Subcutaneous preadipocyte (primary cell): ENCODE measurements around the gene HMGN2. TPM values are rescaled to one million over a fixed set of nuclear protein-coding genes. Genes with fewer than 3 reads are reported as not detected.

Source experiments
- total RNA-seq: library from RNA; depleted of rRNA; stranded (reverse); fragments of >200 nt; gene quantifications from 2 replicates; pipeline ENCODE4 v1.2.3, GENCODE V29; 2012

HMGN2 gene
- 273 and 293 TPM in 2 replicates for total RNA-seq

DNA sequence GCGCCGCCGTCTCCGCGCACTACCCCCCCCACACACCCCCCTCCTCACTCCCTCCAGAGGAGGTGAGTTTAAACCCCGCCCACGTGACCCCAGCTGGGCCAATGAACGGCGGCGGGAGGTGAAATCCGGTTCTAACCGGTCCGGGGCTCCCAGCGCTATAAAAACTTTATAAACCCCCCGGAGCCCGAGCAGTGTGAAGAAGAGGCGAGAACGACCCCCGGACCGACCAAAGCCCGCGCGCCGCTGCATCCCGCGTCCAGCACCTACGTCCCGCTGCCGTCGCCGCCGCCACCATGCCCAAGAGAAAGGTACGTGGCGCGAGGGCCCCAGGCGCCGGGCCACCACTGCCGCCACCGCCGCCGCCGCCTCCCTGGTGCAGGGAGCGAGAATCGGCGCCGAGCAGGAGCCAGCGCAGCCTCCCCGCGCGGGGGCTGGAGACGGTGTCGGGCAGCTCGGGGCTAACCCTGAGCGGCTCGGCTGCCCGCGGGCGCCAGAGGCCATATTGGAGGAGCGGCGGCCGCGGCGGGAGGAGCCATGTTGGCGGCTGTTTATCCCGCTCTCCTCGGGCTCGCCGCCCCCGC is at the start of gene HMGN2:
Gene HMGN2 (plus strand): TSS at position 121 of the 581 bp plus-strand sequence. CDS start 173 bp downstream, at position 294.

GRCh38 chr1:26431979-26432695 is 40.1 kb upstream of the HMGN2 start, which contains the start of gene DHDDS:
DHDDS (plus strand) TSS chr1:26432321; CDS start chr1:26432946, 625 bp downstream.

Other genes starting within 250 kb of the HMGN2 start
- 6.6 and 15.6 TPM in 2 replicates for gene CEP85, start 238.2 kb upstream of the HMGN2 start, total RNA-seq
- 66.3 and 69.1 TPM in 2 replicates for gene SH3BGRL3, start 192.4 kb upstream of the HMGN2 start, total RNA-seq
- gene UBXN11, start 165.8 kb upstream of the HMGN2 start, total RNA-seq, result 6.5 and 8.8 TPM in 2 replicates
- 0.98 TPM in 1 of 2 replicates, not detected in the other for gene CD52, start 154.5 kb upstream of the HMGN2 start, total RNA-seq
- gene CRYBG2, start 118.3 kb upstream of the HMGN2 start, total RNA-seq, result not detected in 2 replicates
- gene ZNF683, start 99.7 kb upstream of the HMGN2 start, total RNA-seq, result not detected in 2 replicates
- not detected in 2 replicates for gene LIN28A, start 61.6 kb upstream of the HMGN2 start, total RNA-seq
- gene DHDDS, start 40.1 kb upstream of the HMGN2 start, total RNA-seq, result 49.6 and 49.9 TPM in 2 replicates
- 3.7 and 7.0 TPM in 2 replicates for gene RPS6KA1, start 57.3 kb downstream of the HMGN2 start, total RNA-seq
- gene ARID1A, start 223.6 kb downstream of the HMGN2 start, total RNA-seq, result 17.6 and 30.9 TPM in 2 replicates